NCI-H2227 (cell line): Measurements from ENCODE around the gene DYRK1A.
"Not testable (repeated sequence)": the region's sequence is repeated elsewhere in the genome, so short reads cannot be mapped to it uniquely, and the experiment has no call there.

ENCODE experiments used
- DNase-seq: peaks from one replicate; lab custom pipeline; 2025; ENCODE audit not compliant: unreplicated experiment; lab: John Stamatoyannopoulos, UW

Gene DYRK1A

GRCh38 chr21:37546949-37547614 is 180.5 kb downstream of the DYRK1A start:
- no peak for DNase-seq

GRCh38 chr21:37547615-37548200 is 181.1 kb downstream of the DYRK1A start:
- no peak for DNase-seq

GRCh38 chr21:37548521-37548981 is 182.0 kb downstream of the DYRK1A start:
- no peak for DNase-seq

- not testable (repeated sequence) for DNase-seq
These were observed 183.2 kb downstream of the DYRK1A start for GRCh38 chr21:37549730-37550129.

- DNase-seq: no peak
These were observed 183.6 kb downstream of the DYRK1A start for GRCh38 chr21:37550157-37550556.

- DNase-seq: no peak
These were observed 184.2 kb downstream of the DYRK1A start for GRCh38 chr21:37550618-37551330.

GRCh38 chr21:37551331-37551992 is 184.9 kb downstream of the DYRK1A start:
- DNase-seq: no peak

GRCh38 chr21:37551993-37552355 is 185.4 kb downstream of the DYRK1A start:
- no peak for DNase-seq

GRCh38 chr21:37552496-37553029 is 186.0 kb downstream of the DYRK1A start:
- no peak for DNase-seq

GRCh38 chr21:37553078-37553481 is 186.5 kb downstream of the DYRK1A start:
- no peak for DNase-seq

- DNase-seq: no peak
These were observed 188.2 kb downstream of the DYRK1A start for GRCh38 chr21:37554661-37555379.

- no peak for DNase-seq
These were observed 189.2 kb downstream of the DYRK1A start for GRCh38 chr21:37555672-37556261.

- no peak for DNase-seq
These were observed 190.8 kb downstream of the DYRK1A start for GRCh38 chr21:37557261-37557950.

GRCh38 chr21:37558676-37559211 is 192.2 kb downstream of the DYRK1A start:
- DNase-seq: no peak

GRCh38 chr21:37560385-37560784 is 193.8 kb downstream of the DYRK1A start:
- DNase-seq: no peak

GRCh38 chr21:37561506-37561905 is 194.9 kb downstream of the DYRK1A start:
- DNase-seq: no peak

- no peak for DNase-seq
These were observed 195.7 kb downstream of the DYRK1A start for GRCh38 chr21:37561941-37562919.

GRCh38 chr21:37562920-37563640 is 196.5 kb downstream of the DYRK1A start:
- DNase-seq: no peak
